Bone marrow (tissue), 2 donors: Measurements from ENCODE around the gene IGSF1.
"Not testable (repeated sequence)": the region's sequence is repeated elsewhere in the genome, so short reads cannot be mapped to it uniquely, and the experiment has no call there.

ENCODE experiments used
- DNase-seq, 2 donors: peaks; one replicate each; lab custom pipeline; 2025; lab: John Stamatoyannopoulos, UW

Gene IGSF1

DNA sequence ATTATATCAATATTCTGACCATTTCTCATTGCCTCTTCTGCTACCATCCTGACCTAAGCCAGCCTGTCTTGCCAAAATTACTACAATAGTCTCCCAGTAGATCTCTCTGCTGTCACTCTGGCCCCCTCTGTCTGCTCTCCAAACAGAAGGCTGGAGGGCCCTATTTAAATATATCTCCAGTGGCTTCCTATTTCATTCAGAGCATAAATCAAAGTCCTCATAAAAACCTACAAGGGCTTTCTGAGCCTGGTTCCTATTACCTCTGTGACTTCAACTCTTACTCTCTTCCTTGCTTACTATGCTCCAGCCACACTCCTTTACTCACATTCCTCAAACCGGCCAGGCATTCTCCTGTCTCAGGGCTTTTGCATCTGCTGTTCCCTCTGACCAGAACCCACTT lies 19.0 kb downstream of the IGSF1 start:
- DNase-seq: no peak

- no peak for DNase-seq
These were observed 24.4 kb downstream of the IGSF1 start for GRCh38 chrX:131264665-131265064.

GRCh38 chrX:131264053-131264452 lies 25.1 kb downstream of the IGSF1 start:
- DNase-seq: no peak

DNA sequence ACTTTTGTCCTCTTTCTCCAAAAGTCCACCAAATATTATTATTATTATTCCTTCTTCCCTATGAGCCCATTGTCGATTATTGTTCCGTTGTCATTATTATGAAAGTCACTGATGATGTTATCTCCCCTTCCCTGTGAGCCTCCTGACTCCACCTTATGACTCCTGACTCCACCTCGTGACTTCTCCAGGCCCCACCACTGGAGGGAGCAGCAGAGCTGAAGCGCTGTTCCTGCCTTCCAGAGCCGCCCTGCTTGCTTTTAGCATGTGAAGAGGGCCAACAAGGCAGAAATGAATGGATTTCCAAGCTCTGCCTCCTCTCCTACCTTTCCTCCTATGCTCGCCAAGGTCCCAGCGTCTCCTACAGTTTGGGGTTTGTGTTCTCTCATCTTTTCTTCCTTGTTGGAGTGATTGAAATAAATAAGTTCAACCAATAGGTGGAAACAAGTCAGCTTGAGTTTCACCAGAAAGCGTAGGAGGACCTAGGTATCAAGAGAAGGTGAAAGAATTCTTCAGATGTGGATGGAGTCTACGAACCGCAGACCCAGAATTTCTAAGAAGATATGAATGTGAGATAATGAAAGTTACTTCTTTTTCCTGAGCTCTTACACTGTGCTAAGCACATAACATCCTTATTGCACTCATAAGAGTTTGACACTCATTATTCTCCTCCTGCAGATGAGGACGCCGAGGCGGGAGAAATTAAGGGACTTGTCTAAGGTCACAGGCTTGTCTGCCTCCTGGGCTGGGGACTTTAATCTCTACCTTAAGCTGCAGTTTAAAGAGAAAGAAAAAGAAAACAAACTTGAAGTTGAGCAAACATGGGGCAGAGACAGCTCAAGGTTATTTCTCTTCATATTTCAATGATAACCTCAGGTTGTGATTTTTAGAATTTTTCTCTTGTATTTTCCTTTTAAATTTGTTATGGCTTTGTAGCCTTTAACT lies 26.1 kb downstream of the IGSF1 start:
- DNase-seq: no peak

- no peak for DNase-seq
These were observed 26.9 kb downstream of the IGSF1 start for GRCh38 chrX:131262200-131262599.

DNA sequence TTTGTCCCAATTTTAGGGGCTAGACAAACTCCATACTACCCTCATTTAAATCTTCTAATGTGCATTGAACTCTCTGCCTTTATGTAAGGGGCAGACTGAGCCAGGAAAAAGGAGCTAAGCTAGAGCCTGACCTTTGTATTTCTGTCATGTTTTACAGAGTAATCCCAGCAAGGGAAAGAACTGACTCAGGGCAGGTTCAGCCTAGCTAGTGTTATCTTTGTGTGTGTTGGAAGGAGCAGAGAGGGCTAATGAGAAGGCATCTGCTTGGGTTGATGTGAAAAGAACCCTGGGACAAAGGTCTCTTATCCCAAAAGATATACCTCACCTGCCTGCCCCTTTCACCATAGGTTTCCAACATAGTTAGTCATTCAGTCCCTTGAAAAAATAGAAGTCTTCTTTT lies 31.7 kb downstream of the IGSF1 start:
- no peak for DNase-seq

GRCh38 chrX:131250984-131251738 lies 37.9 kb downstream of the IGSF1 start:
- DNase-seq: not testable (repeated sequence)

DNA sequence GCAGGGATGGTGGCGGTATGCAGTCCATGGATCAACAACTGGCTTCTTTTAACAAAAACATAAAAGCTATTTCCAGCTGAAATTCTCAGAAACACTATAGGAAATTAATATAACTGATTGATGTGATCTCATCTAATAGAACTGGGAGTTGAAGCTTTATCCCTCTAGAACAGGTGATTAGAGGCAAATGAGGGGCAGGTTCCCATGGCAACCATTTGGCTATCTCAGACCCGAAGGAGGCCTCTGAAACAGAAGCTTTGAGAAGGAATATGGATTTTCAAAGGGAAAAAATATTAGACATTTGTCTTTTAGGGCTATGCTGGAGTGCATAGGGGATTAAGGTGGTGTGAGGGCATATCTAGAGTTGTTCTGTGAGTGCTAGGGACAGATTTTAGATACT lies 50.0 kb downstream of the IGSF1 start:
- DNase-seq: no peak

DNA sequence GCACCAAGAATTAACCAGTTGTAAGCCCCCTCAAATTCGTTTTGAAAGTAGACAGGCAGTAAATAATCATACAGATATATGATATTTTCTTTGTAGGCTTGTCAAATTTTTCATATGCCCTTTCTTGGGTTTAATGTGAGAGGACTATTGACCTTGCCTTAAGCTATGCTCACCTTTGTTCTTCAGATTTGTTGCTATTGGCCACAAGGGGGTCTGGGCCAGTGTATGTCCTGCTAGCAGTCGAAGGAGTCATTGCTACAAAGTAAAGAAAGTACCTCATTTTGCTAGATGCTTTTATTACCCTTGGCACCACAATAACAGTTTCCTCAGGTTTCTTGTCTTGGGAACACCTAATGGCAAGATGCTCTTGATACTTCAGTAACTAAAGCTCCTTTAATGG lies 51.7 kb downstream of the IGSF1 start:
- DNase-seq: no peak

DNA sequence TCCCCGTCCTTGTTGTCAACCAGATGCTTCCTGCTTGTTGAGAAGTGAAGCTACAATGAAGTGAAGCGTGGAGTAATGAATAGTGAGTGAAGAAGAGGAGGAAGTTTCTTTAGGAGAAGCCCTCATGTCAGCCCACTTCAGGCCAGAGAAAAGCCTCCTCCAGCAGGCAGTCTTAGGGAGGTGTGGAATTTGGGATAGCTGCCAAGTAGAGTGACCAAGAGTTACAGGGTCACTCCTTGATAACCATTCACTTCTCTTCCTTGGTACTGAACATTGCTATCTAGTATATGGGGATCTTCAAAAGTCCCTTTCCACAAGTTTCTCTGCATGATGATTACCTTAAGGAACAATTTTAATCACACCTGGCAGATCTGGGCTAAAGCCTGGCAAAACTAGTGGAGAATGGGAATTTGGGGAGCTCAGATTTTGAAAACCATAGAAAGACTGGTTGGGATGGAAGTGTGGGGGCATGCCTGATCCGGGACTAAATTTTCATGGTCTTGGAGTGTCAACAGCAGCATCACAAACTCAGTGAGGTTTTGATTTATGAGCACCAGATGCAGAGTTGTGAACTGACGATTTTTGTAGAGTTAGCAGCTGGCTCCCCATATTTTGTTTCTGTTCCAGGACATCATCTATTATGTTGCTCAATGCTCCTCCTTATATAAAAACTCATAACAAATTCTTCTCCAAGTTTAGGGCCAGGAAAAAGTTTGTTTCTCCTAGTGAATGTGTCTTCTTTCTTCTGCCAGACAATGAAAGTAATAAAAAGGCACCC lies 53.1 kb downstream of the IGSF1 start:
- DNase-seq: no peak

DNA sequence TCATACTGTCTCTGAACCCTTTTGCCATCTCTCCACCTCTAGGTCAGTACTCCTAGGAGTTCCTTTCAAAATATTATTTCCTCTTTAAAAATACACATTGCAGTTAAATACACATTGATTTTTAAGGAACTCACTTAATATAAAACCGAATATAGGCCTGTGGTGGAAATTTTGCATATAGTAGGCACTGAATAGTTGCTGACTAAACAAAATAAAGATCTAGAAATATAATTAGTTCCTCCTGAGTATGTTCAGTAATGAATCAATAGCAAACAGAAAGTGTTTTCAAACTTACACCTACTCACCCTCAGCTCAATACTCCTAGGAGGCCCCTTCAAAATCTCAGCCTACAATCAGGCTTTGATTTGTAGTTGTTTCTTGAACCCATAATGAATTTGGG lies 61.5 kb downstream of the IGSF1 start:
- DNase-seq: no peak

DNA sequence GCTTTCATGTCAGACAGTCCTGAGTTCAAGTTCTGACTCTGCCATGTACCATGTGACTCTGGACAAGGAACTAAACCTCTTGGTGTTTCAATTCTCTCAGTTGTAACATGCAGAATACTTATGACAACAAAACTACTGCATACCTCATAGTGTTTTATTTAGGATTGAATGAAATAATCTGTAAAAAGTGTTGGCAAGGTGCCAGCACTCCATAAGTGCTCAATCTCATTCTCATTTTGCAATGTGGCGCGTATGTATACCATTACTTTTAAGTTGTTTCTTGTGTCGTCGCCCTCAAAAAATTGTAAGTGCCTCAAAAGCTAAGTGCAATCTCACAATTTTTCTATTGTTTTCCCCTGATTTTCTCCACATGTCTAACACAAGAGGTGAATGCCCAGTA lies 62.5 kb downstream of the IGSF1 start:
- DNase-seq: no peak

DNA sequence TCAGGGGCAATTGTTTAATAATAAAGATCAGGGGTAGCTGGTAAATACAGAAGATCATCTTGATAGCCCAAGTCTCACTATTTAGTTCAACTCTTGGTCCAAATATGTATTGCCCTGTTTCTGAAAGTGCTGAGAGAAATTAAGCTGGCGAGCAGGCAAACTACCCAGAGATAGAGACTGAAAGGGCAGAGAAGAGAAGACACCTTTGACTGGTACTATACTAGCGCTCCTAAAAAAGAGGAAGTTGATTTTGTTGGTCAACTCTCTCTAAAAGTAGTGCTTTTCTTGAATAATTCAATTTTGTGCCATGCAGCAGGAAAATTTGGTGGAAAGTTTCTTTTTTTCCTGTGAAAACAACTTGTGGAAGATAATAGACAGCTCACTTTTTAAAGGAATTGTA lies 64.0 kb downstream of the IGSF1 start:
- DNase-seq: no peak
